Effector memory CD4-positive, alpha-beta T cell (primary cell): ENCODE results near the gene ROBO1.

Source experiments
- DNase-seq, 3 donors: peaks; one replicate each; pipeline ENCODE4 v3.0.0-alpha.2; 2020
- H3K27ac ChIP-seq: 2 replicates; pipeline ENCODE4 v1.7.0; 2013; ENCODE audit warnings: mild to moderate bottlenecking, low read length, moderate library complexity; ENCODE audit not compliant: insufficient read depth, poor library complexity, severe bottlenecking
- H3K27me3 ChIP-seq: replicated peaks from 2 replicates; pipeline ENCODE4 v1.7.0; 2013; ENCODE audit warnings: mild to moderate bottlenecking, low read length; ENCODE audit not compliant: insufficient read depth, control insufficient read depth, poor library complexity, severe bottlenecking
- H3K36me3 ChIP-seq: 2 replicates; pipeline ENCODE4 v1.7.0; 2013; ENCODE audit warnings: mild to moderate bottlenecking, low read length, moderate library complexity; ENCODE audit not compliant: control insufficient read depth, insufficient read depth
- H3K4me1 ChIP-seq: 2 replicates; pipeline ENCODE4 v1.7.0; 2013; ENCODE audit warnings: low read length, mild to moderate bottlenecking; ENCODE audit not compliant: control insufficient read depth, insufficient read depth, poor library complexity, severe bottlenecking
- H3K4me3 ChIP-seq: 2 replicates; pipeline ENCODE4 v1.7.0; 2013; ENCODE audit warnings: low read length, low read depth, mild to moderate bottlenecking; ENCODE audit not compliant: insufficient read depth, poor library complexity, severe bottlenecking
- H3K9me3 ChIP-seq: 2 replicates; pipeline ENCODE4 v1.7.0; 2013; ENCODE audit warnings: mild to moderate bottlenecking, low read length, moderate library complexity; ENCODE audit not compliant: control insufficient read depth

ROBO1 gene

DNA sequence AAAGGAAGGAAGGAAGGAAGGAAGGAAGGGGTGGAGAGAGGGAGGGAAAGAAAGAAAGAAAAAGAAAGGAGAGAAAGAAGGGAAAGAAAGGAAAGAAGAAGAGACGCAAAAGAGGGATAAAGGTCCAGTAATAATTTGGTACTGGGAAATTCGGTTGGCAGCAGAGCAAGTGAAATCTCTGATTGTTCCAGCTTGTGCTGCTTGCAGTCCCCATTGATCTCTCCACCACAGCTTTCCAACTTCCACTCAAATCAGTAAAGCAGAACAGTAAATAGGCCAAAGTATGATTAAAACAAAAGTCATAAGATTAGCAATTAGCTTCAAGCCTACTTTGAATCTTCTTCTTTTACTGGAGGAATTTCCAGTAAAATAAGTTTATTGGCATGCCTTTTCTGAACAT, 357.2 kb downstream of the ROBO1 start:
- Histone ChIP-seq H3K27ac (no peak overlapping the region), H3K4me3 (no peak overlapping the region), H3K9me3 (no peaks in the 10 kb centered on the region)

DNA sequence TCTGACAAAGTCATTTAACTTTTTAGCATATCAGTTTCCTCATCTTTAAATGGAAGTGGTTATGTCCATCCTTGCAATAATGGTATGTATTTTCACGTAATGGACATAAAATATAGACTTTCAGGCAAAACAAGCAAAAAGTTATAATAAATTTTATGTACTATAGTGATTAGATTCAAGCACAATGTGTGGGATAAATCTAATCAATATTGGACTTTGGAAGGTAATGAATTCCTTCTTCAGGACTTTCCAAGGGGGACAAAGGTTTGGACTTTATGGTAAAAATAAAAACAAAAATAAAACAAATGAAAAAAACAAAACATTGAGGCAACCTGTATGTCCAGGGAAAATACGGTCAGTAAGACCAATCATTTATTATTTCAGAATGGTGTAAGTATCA, 357.7 kb downstream of the ROBO1 start:
- no peak for DNase-seq
- no peak overlapping the region for H3K4me3 ChIP-seq
- no peaks in the 10 kb centered on the region for H3K27me3 ChIP-seq
- H3K9me3 ChIP-seq: no peaks in the 10 kb centered on the region
- H3K27ac ChIP-seq: no peak overlapping the region
- H3K36me3 ChIP-seq: no peaks in the 10 kb centered on the region
- no peaks in the 10 kb centered on the region for H3K4me1 ChIP-seq

More for the DNA sequence above, 357.2 kb downstream of the ROBO1 start:
- Histone ChIP-seq H3K36me3 (no peaks in the 10 kb centered on the region), H3K27me3 (no peaks in the 10 kb centered on the region), H3K4me1 (no peaks in the 10 kb centered on the region)
- no peak for DNase-seq

DNA sequence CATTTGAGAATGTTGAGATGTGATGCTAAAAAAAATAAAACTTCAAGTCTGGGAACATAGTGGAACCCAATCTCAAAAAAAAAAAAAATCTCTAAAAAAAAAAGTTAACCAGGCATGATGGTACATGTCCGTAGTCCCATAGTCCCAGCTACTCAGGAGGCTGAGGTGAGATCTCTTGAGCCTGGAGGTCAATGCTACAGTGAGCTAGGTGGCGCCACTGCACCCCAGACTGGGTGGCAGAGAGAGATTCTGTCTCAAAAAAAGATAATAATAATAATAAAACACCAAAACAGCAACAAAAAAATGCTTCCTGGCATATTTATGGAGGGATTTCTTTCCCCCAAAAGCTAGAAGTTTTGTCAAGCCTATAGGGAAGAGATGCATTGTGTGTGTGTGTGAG, 361.6 kb downstream of the ROBO1 start:
- no peaks in the 10 kb centered on the region for H3K36me3 ChIP-seq

DNA sequence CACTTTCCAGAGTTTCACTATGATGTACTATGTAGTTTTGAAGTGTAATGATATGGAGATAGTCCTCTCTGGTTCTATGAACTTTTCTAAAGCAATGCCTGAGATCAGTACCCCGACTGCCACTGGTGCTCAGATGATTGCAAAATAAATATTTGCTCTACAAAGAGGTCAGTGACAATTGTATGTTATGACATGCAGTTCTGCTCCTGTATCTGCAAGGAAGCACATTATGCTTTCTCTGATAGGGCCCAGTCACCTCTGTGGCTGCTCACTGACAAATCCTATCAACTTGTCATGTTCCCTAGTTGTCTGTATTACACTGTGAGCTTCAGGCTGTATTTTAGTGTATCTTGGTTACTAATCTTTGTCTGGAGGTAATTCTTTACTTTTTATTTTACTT, 362.6 kb downstream of the ROBO1 start:
- Histone ChIP-seq H3K4me1 (no peaks in the 10 kb centered on the region), H3K9me3 (no peaks in the 10 kb centered on the region), H3K27ac (no peak overlapping the region), H3K36me3 (no peaks in the 10 kb centered on the region), H3K4me3 (no peak overlapping the region), H3K27me3 (no peaks in the 10 kb centered on the region)
- no peak for DNase-seq

More for the DNA sequence above, 361.6 kb downstream of the ROBO1 start:
- H3K4me3 ChIP-seq: no peak overlapping the region
- no peaks in the 10 kb centered on the region for H3K27me3 ChIP-seq
- H3K4me1 ChIP-seq: no peaks in the 10 kb centered on the region
- DNase-seq: no peak
- H3K9me3 ChIP-seq: no peaks in the 10 kb centered on the region
- no peak overlapping the region for H3K27ac ChIP-seq

DNA sequence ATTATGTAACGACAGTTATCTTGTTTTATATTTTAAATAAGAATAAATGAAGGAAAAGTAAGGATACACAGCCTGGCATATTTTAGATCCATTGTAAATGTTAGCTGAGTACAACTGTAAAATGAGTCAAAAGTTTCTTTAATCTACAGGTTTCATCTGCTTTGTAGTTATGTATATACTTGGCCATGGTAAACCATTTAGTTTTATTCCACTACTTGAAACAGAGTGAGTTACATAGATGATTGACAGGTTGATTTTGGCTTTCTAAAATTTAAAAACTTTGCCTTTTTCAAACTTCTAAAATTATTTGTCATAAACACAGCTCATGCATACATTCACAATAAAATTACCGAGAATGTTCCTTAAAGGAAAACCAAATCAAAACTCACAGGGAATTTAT, 371.2 kb downstream of the ROBO1 start:
- H3K9me3 ChIP-seq: no peaks in the 10 kb centered on the region
- no peak overlapping the region for H3K27ac ChIP-seq
- H3K4me3 ChIP-seq: no peak overlapping the region
- no peaks in the 10 kb centered on the region for H3K27me3 ChIP-seq
- no peak for DNase-seq
- no peaks in the 10 kb centered on the region for H3K36me3 ChIP-seq
- no peaks in the 10 kb centered on the region for H3K4me1 ChIP-seq

DNA sequence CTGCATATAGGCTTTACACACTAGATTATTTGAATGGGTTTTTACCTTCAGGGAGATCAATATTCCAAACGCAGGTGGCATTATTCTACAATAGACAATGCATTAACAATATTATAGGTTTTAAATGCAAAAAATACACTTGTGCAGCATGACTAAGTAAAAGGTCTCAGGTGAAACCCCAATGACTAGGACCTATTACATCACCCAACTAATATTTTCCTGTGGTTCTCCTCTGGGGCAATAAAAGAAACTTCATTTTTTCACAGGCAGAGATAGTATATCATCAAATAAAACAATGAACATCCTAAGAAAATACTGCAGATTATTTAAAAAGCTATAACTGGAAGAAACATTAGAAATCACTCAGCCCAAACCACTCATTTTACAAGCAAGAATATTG, 375.3 kb downstream of the ROBO1 start:
- no peak overlapping the region for H3K27ac ChIP-seq
- no peak for DNase-seq
- H3K36me3 ChIP-seq: no peaks in the 10 kb centered on the region
- H3K4me1 ChIP-seq: no peaks in the 10 kb centered on the region
- no peaks in the 10 kb centered on the region for H3K9me3 ChIP-seq
- H3K27me3 ChIP-seq: no peaks in the 10 kb centered on the region
- no peak overlapping the region for H3K4me3 ChIP-seq

DNA sequence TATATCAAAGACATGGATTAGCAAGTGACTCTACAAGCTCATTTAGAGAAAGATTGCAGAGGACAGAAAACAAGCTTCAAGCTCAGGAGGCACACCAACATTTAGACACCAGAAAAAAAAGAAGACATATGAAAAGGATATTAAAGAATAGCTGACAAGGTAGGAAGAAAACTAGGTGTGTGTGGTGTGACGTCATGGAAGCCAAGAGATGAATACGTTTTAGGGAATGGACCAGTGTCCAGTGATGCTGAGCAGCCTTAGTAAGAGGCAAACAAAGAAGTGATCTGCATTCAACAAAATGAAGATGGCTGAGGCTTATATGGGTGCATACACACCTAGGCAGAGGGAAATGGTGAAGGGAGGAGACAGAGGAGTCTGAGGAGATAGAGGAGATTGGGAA, 377.4 kb downstream of the ROBO1 start:
- H3K4me1 ChIP-seq: no peaks in the 10 kb centered on the region
- no peak overlapping the region for H3K27ac ChIP-seq
- no peaks in the 10 kb centered on the region for H3K27me3 ChIP-seq
- no peaks in the 10 kb centered on the region for H3K9me3 ChIP-seq
- H3K4me3 ChIP-seq: no peak overlapping the region
- H3K36me3 ChIP-seq: no peaks in the 10 kb centered on the region
- DNase-seq: no peak

DNA sequence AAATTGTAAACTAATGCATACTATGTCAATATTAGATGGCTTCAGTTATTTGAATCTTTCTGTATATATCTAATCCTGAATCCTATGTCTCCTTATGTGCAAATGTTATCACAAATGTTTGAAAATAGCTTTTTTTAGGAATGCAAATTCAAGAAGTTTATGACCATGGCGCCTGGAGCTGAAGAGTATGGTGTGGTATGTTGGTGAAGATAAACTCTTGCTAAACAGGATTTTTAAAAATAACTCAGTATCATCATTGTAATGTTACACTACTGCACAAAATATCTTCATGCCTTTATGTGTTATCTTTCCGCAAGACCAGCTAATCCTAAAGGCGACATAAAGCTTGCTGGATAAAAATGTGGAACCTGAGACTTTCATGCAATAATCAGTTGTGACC, 382.6 kb downstream of the ROBO1 start:
- Histone ChIP-seq H3K27ac (no peak overlapping the region), H3K27me3 (no peaks in the 10 kb centered on the region), H3K4me1 (no peaks in the 10 kb centered on the region), H3K4me3 (no peak overlapping the region), H3K9me3 (no peaks in the 10 kb centered on the region), H3K36me3 (no peaks in the 10 kb centered on the region)
- DNase-seq: no peak

DNA sequence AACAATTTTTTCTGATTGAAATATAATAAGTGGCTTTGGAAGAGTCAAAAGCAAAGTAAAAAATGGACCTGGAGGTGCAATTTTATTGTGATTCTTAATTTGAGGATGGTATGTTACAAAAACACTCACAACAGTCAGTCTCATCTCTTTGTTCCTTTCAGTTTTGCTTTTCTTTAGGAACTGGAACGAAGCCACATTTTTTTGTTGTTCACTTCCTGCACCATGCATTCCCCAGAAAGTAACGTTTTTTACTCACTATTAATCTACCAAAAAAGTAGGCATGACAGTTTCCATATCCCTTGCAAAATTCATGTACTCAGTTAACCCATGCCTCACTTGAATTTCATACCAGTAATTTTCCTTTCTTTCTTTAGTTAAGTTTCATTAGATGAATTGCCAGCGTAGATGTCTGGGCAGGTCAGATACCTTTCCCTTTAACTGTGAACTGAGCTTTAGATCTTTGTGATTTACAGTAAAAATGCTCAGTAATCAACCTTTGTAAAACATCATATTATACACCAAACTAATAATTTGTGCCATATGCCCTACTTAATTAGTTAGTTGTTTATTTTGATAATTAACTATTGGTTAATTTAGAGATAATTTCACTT, 384.3 kb downstream of the ROBO1 start:
- Histone ChIP-seq H3K4me3 (no peak overlapping the region), H3K9me3 (no peaks in the 10 kb centered on the region), H3K4me1 (no peaks in the 10 kb centered on the region), H3K27me3 (no peaks in the 10 kb centered on the region), H3K36me3 (no peaks in the 10 kb centered on the region), H3K27ac (no peak overlapping the region)
- no peak for DNase-seq

DNA sequence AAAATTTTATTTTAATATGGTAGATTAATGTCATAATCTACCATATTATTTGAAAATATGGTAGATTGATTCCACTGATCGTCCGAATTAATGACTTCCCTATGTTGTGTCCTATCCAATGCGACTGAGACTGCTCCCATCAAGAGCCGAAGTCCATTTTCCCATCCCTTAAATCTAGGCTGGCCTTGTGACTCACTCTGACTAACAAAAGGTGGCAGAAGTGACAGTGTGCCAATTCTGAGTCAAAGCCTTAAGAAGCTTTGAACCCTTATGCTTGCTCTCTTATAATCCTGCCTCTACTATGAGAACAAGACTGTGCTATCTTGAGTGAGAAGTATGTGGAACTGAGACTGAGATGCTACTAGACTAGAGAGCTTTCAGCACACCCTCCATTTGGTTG, 387.2 kb downstream of the ROBO1 start:
- no peaks in the 10 kb centered on the region for H3K9me3 ChIP-seq

More for the DNA sequence above, 387.2 kb downstream of the ROBO1 start:
- no peak for DNase-seq
- H3K4me1 ChIP-seq: no peaks in the 10 kb centered on the region
- no peak overlapping the region for H3K4me3 ChIP-seq
- H3K27ac ChIP-seq: no peak overlapping the region
- no peaks in the 10 kb centered on the region for H3K36me3 ChIP-seq
- no peaks in the 10 kb centered on the region for H3K27me3 ChIP-seq
